SK-N-MC (cell line): ENCODE measurements around the gene SCAPER.

Source experiments
- EZH2 ChIP-seq: fragments of 200-600 bp; sonication (generic); IDR thresholded peaks from one replicate; pipeline ENCODE4 v1.6.1; 2017; ENCODE audit warnings: antibody characterized with exemption
- FOXP2 ChIP-seq: optimal IDR thresholded peaks from 2 replicates; pipeline ENCODE3; 2011; ENCODE audit warnings: mild to moderate bottlenecking, moderate library complexity; ENCODE audit not compliant: insufficient read depth; ENCODE audit errors: extremely low read length, control extremely low read depth
- POLR2AphosphoS5 ChIP-seq: IDR thresholded peaks from 2 replicates; pipeline ENCODE4 v1.6.1; 2012; ENCODE audit warnings: mild to moderate bottlenecking, low read depth, low read length, borderline replicate concordance

DNA sequence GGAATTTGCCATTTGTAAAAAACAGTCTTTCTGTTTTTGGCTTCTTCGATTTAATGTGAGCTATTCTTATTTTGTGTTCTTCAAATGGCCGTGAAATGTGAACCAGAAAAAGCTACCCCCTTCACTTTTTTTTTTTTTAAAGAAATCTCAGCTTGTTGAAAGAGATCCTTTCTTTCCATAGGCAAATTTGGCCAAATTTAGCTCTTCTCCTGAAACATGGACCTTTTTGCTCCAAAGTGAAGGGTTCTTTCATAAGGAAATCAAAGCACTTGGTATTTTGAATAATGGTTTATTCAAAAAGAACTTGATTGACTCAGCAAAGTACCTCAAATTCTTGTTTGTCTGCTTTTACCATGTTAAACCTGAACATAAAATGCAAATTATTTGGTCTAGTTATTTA is 36.5 kb upstream of the SCAPER start:
- no peak for TF ChIP-seq EZH2
- no peak for TF ChIP-seq POLR2AphosphoS5
- no peak for TF ChIP-seq FOXP2
